Stimulated activated CD8-positive, alpha-beta memory T cell treated with anti-CD3 and anti-CD28 coated beads, Interleukin-12 subunit alpha, Interleukin-12 subunit beta, amount 100 ng/mL, for 4 hours (primary cell): ENCODE measurements around the gene CTTN.

Experiments
- DNase-seq: peaks from one replicate; pipeline ENCODE4 v3.0.0-alpha.2; 2020; ENCODE audit warnings: low read depth

CTTN gene

GRCh38 chr11:70397983-70398833 is at the start of gene CTTN:
Gene CTTN, plus strand, starts transcription at chr11:70398529. Its CDS starts 8,769 bp downstream, at chr11:70407298.
- DNase-seq: peak; percentile 39

GRCh38 chr11:70348608-70349007 is 49.7 kb upstream of the CTTN start:
- no peak for DNase-seq

- no peak for DNase-seq
Observed at GRCh38 chr11:70351646-70352045, 46.7 kb upstream of the CTTN start.

GRCh38 chr11:70352100-70352499 is 46.2 kb upstream of the CTTN start:
- DNase-seq: no peak

- no peak for DNase-seq
Observed at GRCh38 chr11:70352601-70353000, 45.7 kb upstream of the CTTN start.

- no peak for DNase-seq
Observed at GRCh38 chr11:70353329-70353728, 45.0 kb upstream of the CTTN start.

GRCh38 chr11:70353900-70354568 is 44.3 kb upstream of the CTTN start:
- no peak for DNase-seq

GRCh38 chr11:70354629-70355028 is 43.7 kb upstream of the CTTN start:
- no peak for DNase-seq

- DNase-seq: no peak
Observed at GRCh38 chr11:70358753-70359152, 39.6 kb upstream of the CTTN start.

- DNase-seq: no peak
Observed at GRCh38 chr11:70359451-70360205, 38.7 kb upstream of the CTTN start.

- no peak for DNase-seq
Observed at GRCh38 chr11:70360211-70360610, 38.1 kb upstream of the CTTN start.

GRCh38 chr11:70364178-70364577 is 34.2 kb upstream of the CTTN start:
- no peak for DNase-seq

- DNase-seq: peak; percentile 64
Observed at GRCh38 chr11:70364745-70365543, 33.4 kb upstream of the CTTN start.

- no peak for DNase-seq
Observed at GRCh38 chr11:70365544-70365927, 32.8 kb upstream of the CTTN start.

GRCh38 chr11:70367071-70367470 is 31.3 kb upstream of the CTTN start:
- DNase-seq: no peak

- no peak for DNase-seq
Observed at GRCh38 chr11:70368961-70369360, 29.4 kb upstream of the CTTN start.

GRCh38 chr11:70371241-70371640 is 27.1 kb upstream of the CTTN start:
- no peak for DNase-seq

GRCh38 chr11:70372076-70372475 is 26.3 kb upstream of the CTTN start:
- no peak for DNase-seq

- no peak for DNase-seq
Observed at GRCh38 chr11:70376621-70377020, 21.7 kb upstream of the CTTN start.

- DNase-seq: no peak
Observed at GRCh38 chr11:70377645-70378044, 20.7 kb upstream of the CTTN start.

- DNase-seq: no peak
Observed at GRCh38 chr11:70378506-70379134, 19.7 kb upstream of the CTTN start.
